Fibroblast of skin of left biceps (primary cell): Measurements from ENCODE around the gene ACAD10.
"Not testable (repeated sequence)": the region's sequence is repeated elsewhere in the genome, so short reads cannot be mapped to it uniquely, and the experiment has no call there.

ENCODE experiments used
- DNase-seq, 2 experiments: peaks; one replicate each; pipeline ENCODE4 v3.0.0-alpha.2; 2013; ENCODE audit warnings: low read depth in 2 of 2

ACAD10 gene

DNA sequence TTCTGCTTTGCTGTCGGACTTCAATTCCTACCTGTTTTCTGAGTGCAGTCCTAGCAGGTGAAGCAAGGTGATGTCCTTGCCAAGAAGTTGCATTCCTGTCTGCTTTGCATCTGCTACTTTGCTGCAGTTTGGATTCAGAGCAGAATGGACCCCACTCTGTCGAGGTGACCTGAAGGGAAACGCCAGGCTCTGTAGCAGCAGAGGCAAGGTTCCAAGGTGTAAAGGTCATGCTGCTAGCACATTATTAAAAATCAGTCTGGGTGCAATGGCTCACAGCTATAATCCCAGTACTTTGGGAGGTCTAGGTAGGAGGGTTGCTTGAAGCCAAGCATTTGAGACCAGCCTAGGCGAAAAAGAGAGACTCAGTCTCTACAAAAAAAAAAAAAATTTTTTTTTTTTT is 63.5 kb downstream of the ACAD10 start:
- no peak for DNase-seq

DNA sequence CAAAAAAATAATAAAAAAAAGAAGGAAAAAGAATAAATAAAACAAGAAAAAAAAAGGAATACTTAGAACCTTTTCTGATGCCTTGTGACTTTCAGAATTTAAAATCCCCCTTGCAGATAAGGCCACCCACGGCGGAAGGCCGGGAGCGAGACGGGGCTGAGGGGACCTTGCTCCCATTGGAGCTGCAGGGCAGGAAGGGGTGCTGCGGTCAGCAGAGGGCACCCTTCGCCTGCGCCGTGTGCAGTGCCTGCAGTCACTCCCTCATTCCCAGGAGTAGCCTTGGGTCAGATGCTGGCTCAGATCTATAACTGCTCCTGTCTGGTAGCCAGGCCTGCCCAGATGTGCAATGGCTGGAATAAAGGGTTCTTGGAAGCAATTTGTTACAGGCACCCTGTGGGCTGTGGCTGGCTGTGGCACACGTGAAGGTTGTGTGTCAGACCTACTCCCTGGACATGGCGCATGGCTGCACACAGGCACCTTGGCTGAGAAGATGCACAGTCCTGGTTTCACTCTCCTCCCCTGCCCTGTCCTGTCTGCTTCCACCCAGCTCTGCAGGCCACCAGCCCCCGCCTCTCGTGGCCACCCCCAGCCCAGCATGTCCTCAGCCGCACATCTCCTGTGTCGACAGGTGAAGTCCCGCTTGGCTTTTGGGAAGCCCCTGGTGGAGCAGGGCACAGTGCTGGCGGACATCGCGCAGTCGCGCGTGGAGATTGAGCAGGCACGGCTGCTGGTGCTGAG is 67.5 kb downstream of the ACAD10 start:
- no peak for DNase-seq

DNA sequence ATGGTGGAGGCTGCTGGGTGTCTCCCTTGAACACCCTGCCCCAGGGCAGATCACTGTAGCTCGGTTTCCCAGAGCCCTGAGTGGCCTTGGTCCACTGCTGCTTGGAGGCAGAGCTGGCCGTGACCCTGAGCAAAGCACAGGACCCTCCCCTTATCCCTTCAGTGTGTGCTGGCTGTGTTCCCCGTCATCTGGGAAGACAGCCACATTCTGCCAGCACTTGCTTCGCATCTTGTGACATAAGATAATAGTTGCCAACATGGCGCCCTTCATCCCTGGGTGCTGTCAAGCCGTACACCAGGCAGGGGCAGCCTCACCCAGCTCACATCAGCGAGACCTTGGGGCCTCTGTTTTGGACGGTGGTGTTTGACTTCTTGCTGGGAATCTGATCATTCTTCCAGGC is 68.8 kb downstream of the ACAD10 start:
- DNase-seq, result no peak

DNA sequence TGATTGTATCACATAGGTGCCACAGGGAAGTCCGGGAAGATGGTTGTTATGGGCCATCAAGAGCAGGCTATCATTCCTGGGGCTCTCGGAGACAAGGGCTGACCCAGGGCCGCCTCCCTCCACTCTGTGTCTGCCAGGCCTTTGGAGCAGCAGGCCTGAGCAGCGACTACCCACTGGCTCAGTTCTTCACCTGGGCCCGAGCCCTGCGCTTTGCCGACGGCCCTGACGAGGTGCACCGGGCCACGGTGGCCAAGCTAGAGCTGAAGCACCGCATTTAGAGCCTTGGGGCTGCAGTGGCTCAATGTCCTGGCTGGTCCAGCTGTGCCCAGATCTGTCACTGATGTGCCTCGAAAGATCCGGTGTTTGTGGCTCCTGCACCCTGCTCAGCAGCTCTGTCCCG is 70.3 kb downstream of the ACAD10 start:
- no peak for DNase-seq

DNA sequence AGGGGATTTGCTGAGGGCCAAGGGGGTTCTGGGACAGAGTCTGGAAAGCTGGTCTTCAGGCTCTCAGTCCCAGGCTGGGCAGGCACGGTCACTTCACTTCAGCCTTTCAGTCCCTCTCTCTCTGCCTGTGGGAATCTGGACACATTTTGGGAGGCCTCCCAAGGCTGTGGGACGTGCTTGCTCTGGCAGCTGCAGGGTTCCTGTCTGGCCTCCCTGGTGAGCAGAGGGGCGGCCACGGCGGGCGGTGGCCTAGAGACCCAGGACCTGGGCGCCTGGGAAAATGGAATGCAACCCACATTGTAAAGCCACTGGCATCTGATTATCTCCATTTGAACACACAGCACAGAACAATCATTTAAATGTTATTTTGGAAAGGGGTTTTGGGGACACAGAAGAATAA is 70.8 kb downstream of the ACAD10 start:
- DNase-seq, result no peak

DNA sequence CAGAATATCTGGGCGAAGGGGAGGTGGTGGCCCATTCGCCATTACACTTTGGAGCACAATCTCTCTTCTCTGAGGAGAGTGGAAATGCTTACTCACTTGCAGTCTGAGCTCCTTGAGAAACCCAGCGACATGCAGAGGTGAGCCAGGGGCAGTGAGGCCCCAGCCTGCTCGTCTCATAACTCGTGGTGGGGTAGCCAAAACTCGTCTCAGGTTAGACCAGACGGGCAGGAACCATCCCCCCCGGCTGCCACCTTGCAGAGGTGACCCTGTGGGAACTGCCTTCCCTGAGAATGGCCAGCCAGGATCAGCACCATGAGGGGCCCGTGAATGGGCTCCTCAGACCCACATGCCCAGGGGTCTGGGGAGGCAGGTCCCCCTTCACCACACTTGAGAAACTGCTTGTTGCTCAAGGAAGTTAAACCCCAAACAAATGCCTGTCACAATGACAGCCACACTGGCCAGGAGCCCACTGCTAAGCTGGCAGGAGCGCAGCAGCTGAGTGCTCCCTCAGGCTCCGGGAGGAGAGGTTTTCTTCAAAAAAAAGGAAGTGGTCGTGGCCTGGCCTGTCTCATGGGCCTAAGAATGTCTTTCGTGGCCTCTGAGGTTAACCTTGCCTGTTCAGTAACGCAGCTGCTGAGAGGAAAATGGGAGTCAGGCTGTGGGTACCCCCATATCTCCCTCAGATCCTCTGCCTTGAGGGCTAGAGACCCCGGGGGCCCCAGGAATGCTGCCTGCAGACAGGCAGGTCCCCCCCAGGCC is 71.7 kb downstream of the ACAD10 start:
- DNase-seq, result no peak

DNA sequence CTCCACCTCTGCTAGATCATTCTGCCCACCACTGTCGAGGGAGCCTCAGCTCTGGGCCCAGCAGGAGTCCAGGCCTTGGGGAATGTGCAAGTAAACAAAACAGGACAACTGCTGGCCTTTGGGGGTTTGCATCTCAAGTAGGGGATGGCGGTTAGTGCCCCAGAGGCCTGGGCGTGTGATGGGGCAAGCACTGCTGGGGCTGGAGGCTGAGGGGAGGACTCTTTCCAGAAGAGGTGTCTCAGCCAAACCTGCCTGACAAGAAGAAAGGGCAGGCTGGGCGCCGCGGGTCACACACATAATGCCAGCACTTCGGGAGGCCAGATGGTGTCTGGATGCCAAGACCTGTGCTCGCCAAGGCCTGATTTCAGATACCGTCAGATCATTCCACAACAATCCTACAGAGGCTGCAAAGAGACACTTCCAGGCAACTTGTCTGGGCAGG is 72.3 kb downstream of the ACAD10 start:
- no peak for DNase-seq

DNA sequence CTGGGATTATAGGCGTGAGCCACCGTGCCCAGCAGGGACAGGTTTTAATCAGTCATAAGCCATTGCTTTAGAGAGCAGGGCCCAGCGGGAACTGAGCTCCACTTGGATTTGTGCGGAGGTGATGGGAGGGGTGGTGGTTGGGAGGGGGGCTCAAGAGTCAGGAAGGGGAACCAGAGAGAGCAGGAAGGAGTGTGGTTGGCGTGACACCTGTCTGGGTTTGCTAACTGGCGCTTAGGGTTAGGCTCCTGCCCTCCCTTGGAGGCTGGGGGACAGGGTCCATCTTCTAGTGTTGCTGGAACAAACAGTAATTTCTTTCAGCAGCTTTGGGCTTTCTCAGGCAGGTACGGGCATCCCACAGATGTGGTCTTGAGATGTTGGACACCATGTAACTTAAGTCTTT is 73.4 kb downstream of the ACAD10 start:
- no peak for DNase-seq

DNA sequence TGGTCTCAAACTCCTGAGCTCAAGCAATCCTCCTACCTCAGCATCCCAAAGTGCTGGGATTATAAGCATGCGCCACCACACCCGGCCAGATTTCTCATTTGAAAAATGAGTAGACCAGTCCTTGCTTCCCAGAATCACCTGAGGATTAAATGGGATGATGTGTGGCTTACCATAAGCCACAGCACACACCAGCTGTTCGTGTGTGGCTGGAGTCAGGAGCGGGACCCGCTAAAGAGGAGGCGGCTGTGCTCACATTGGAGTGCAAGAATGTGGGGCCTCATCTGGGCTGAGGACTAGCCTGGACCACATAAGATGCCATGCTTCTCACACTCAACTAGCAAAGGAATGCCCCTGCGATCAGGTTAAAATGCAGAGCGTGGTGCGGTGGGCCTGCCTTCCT is 74.1 kb downstream of the ACAD10 start:
- DNase-seq, result no peak

DNA sequence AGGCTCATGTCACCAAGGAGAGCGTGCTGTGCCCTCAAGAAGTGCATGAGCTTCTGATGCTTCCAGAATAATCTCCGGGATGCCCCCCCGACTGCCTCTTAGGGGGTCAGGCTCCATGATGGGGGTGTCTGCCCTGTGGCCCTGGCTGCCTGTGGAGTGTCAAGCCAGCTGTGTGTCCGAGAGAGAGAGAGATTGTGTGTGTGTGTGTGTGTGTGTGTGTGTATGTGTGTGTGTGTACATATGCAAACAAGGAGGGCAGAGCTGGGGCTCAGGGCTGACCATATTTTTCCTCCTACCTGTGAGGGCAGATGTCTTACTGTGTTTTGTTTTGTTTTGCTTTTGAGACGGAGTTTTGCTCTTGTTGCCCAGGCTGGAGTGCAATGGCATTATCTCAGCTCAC is 75.2 kb downstream of the ACAD10 start:
- DNase-seq, result no peak

DNA sequence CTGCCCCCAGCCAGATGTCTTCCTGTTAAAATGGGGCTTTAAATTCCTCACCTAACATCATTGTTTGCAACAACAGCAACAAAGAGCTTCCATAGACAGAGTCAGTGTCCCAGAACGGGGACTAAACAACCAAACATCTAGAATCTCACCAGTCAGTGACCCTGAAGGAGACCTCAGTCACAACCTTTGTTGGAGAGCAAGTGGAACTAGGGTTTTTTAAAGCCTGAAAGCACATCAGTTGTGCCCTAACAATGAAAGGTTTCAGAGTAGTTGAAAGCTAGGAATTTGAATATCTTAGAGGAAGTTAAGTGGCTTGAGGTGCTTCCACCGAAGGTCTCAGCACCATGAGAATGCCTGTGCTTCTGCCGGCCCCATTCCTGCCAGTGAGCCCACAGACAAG is 75.9 kb downstream of the ACAD10 start:
- no peak for DNase-seq

DNA sequence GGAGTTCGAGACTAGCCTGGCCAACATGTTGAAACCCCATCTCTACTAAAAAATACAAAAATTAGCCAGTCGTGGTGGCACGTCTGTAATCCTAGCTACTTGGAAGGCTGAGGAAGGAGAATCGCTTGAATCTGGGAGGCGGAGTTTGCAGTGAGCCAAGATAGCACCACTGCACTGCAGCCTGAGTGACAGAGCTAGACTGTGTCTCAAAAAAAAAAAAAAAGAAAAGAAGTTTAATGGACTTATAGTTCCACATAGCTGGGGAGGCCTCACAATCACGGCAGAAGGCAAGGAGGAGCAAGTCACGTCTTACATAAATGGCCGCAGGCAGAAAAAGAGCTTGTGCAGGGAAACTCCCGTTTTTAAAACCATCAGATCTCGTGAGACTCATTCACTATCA is 77.7 kb downstream of the ACAD10 start:
- not testable (repeated sequence) for DNase-seq

DNA sequence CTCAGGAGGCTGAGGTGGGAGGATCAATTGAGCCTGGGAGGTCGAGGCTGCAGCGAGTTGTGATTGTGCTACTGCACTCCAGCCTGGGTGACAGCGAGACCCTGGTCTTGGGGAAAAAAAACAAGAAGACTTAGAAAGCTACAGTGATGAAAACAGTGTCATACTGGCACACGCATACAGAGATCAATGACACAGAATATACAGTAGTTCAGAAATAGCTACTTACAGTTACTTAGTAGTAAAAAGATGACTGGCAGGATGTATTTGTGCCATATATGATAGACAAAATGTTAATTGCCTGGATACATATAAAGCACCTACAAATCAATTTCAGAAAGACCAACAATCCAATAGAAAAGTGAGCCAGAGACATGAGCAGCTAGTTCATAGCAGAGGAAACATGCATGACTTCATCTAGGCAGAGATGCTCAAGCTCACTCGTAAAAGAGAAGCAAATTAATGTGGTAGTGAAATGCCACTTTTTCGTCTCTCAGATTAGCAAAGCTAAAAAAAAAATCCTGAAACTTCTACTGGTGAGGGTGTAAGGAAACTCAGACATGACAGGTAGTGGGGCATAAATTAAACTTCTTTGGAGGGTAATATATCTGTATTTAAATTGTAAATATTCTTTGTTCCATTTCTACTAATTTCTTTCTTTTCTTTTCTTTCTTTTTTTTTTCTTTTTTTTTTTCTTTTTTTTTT is 78.4 kb downstream of the ACAD10 start:
- no peak for DNase-seq

DNA sequence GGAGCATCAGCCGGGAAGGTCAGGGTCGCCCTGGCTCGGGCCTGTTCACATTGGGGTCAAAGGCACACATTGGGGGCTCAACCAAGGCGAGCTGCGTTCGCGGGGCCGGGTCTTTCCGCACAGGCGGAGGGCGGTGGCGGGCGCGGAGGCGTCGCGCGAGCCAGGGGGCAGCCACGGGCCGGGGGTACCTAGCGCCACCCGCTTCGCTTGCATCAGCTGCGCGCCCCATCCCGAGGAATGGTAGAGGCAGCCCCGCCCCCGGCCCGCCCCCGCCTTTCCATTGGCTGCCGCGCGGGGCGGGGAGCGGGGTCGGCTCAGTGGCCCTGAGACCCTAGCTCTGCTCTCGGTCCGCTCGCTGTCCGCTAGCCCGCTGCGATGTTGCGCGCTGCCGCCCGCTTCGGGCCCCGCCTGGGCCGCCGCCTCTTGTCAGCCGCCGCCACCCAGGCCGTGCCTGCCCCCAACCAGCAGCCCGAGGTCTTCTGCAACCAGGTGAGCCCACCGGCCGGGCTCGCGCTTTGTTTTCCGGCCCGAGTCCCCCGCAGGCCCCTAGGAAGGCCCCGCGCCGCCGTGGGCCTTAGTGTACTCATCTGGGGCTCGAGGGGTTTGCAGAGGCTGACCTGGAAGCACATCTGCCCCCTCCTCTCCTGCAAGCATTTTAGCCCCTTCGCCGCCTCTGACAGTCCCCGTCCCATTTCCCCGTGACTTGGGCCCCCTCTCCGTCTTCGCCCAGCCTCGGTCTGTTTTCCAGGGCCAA is 80.9 kb downstream of the ACAD10 start, which contains the start of gene ALDH2:
Gene ALDH2 (plus strand): TSS at position 326 of the 754 bp plus-strand sequence. CDS start 50 bp downstream, at position 376.
- no peak for DNase-seq

DNA sequence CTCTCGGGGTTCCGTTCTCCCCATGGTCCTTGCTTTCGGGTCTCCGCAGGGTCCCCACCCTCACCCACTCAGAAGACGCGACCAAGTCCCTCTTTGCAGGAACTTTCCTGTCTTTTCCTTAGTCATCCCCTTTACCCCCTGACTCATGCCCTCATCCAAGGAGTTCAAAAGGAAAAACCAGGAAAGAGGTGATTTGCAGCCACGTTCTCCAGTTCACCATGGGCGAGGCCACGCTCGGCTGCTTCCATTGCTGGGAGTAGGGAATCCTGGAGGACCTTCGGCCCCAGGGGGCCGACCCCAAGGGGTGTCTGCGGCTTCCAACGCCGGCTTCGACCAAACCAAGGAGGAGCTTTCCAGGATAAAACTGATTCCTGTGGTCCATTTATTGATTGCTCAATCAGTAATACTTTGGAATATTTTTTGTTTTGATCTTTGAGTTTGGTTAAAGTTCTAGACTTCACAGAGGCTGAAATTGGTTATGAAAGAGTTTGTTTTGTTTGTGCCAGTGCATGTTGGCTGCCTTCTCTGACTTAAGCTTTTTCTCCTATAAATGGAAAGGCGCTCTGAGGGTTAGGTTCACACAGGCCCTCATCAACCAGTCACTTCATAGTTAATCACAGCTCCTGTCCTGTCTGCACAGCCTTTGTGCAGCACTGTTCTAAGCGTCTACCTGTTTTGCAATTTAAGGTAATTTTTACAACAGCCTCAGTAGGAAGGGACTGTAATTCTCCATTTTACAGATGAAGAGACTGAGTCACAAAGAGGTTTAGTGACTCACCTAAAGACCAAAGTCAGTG is 81.7 kb downstream of the ACAD10 start:
- no peak for DNase-seq

DNA sequence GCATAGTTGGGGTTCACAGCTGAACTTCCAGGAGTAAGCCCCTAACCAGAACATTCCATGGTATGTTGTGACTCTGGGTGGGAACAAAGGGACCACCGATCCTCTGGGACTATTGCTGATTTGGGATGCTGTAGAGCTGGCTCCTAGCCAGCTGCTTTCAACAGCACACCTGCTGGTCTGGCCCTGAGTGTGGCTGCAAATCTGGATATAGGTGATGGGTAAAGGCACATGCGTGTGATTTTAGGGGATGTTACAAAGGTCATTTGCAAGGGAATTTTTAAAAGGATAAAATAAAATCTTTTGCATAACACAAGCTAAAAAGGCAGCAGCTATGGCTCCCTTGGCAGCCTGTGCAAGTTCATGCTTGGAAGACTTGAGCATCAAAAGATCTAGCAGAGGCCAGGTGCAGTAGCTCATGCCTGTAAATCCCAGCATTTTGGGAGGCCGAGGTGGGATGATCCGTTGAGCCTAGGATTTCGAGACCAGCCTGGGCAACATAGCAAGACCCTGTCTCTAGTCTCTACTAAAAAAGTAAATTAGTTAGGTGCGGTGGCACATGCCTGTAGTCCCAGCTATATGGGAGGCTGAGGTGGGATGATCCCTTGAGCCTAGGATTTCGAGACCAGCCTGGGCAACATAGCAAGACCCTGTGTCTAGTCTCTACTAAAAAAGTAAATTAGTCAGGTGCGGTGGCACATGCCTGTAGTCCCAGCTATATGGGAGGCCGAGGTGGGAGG is 82.5 kb downstream of the ACAD10 start:
- no peak for DNase-seq

DNA sequence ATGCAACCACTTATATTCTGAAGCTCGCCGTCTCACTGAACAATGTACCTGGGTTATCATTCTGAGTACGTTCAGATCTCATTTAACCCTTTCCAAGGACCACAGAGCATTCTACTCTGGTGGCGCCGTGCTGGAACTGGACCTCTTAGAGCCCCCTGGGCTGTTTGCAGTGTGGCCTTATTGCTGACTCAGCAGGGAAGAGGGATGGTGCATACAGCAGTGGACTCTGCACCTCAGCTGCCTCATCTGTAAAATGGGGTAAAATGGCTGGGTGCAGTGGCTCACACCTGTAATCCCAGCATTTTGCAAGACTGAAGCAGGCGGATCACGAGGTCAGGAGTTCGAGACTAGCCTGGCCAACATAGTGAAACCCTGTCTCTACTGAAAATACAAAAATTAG is 83.7 kb downstream of the ACAD10 start:
- no peak for DNase-seq

DNA sequence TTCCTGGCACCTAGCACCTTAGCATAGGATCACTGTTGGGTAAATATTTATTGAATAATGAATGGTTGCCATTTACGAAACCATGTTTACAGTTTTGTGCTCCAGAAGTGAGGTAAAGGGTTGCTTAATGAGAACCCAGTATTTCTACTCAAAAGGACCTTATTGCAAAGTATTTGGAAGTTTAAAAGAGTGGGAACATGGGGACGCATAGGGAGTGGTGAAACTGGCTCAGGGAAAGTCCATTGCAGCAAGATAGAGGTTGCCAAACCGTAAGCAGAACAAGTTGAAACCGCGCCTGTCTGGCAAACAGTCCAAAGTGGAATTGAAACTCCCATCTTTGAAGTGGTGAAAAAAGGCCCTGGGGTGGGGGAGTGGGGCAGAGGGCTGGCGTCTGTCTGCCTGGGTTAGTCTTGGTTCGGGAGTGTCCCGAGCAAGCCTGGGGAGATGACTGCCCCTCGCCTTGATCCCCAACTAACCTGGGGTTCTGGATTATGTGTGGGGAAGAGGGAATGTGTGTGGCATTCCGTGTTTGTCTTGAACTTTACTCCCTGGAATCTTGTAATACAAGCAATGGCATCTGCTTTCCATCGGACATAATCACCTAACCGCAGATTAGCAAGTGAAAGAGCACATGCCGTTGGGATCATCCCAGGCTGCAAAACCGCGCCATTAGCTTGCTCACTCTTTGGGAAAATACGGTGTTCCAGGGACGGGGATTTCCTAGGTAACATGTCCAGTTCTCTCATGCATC is 88.1 kb downstream of the ACAD10 start:
- DNase-seq, result peak in 1 of 2 experiments; percentile 56
